Erythroblast (primary cell): ENCODE measurements around the gene BTNL8.

Experiments
- DNase-seq, 2 experiments: peaks; one replicate each; lab custom pipeline; 2025; lab: John Stamatoyannopoulos, UW
- GATA1 ChIP-seq: IDR thresholded peaks from 2 replicates; pipeline ENCODE4 v1.6.1; 2011; ENCODE audit warnings: low read depth, mild to moderate bottlenecking, control low read depth, low read length, moderate library complexity
- POLR2A ChIP-seq: IDR thresholded peaks from 2 replicates; pipeline ENCODE4 v1.6.1; 2011; ENCODE audit warnings: mild to moderate bottlenecking, low read length

BTNL8 gene

DNA sequence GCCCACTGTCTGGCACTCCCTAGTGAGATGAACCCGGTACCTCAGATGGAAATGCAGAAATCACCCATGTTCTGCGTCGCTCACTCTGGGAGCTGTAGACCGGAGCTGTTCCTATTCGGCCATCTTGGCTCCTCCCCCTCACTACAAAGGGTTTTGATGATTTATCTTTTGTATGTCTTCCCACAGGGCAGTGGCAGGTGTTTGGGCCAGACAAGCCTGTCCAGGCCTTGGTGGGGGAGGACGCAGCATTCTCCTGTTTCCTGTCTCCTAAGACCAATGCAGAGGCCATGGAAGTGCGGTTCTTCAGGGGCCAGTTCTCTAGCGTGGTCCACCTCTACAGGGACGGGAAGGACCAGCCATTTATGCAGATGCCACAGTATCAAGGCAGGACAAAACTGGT, 9.4 kb downstream of the BTNL8 start:
- no peak for TF ChIP-seq GATA1
- no peak for TF ChIP-seq POLR2A
- no peak for DNase-seq

DNA sequence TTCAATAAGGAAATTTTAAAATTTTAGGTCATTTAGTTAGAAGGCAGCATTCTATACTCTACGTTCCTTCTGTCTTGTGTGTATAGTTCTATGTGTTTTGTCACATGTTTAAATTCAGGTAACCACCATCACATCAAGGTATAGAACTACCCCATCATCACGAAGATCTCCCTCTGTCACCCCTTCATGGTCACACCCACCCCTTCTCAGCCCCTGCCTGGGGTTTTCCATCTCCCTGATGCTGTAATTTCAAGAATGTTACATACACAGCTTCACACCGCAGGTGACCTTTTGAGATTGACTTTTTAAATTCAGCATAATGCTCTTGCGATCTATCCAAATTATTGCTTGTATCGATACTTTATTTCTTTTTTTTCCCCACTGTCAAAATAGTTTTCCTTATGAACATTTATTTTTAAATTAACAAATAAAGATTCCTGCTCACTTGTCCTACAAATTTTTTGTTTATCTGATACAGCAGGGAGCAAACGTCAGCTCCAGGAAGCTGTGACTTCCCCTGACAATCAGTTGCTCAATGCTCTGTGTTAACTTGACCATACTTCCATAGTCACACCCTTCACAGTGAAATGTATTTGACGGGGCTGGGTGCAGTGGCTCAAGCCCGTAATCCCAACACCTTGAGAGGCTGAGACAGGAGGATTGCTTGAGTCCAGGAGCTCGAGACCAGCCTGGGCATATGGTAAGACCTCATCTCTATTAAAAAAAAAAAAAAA, 10.2 kb downstream of the BTNL8 start:
- TF ChIP-seq GATA1: no peak
- TF ChIP-seq POLR2A: no peak
- DNase-seq: no peak

DNA sequence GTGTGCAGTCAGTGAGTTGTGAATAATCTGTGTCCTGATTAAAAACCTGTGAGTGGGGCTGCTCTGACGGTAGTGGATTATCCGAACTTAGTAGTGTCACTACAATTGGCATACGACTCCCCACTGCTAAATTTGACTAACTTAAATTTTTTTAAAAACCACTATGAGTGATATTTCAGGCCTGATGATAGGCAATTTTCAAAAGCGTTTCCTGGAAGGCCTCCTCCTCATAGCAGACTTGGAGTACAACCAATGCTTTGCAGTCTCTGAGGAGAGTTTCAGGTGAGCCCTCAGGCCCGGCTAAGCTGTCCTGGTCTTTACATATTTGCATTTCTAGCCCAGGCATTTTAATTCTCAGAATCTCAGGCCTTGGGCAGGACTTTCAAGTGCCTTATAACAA, 10.8 kb downstream of the BTNL8 start:
- DNase-seq: no peak
- TF ChIP-seq GATA1 (no peak), POLR2A (no peak)

DNA sequence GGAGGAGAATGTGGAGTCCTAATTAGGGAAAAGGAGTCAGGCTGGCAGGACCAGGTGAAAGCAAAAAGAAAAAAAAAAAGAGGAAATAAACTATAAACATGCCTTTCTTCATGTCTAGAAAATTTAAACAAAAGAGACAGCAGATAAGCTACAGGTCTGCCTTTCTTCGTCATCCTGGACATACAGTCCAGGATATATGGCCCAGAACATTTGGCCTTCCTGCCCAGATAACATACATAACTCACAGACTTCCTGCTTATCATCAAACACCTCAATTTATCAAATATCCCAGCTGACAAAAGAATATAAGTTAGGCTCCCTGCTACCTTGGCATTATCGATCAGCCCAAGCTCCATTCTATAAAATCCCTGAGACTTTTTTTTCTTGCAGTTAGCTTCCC, 11.2 kb downstream of the BTNL8 start:
- TF ChIP-seq POLR2A: no peak
- TF ChIP-seq GATA1: no peak
- no peak for DNase-seq

DNA sequence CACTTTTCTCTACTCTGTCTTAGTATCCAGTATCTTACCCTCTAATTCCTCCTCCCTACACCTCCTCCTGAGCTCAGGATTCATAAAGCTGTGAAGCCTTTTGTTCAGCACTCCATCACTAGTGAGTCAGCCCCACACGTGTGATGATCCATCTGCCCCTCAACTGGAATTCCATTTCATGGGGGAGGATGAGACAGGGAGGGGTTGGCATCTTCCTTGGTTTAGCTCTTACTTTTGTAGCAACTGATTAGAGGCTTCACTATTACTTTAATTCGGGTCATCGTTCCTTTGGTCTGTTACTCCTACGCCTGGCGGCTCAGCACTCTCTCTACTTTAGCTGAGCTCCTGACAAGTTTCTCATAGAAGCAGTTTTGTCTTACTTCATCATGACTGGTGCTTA, 11.8 kb downstream of the BTNL8 start:
- no peak for DNase-seq
- TF ChIP-seq POLR2A (no peak), GATA1 (no peak)

DNA sequence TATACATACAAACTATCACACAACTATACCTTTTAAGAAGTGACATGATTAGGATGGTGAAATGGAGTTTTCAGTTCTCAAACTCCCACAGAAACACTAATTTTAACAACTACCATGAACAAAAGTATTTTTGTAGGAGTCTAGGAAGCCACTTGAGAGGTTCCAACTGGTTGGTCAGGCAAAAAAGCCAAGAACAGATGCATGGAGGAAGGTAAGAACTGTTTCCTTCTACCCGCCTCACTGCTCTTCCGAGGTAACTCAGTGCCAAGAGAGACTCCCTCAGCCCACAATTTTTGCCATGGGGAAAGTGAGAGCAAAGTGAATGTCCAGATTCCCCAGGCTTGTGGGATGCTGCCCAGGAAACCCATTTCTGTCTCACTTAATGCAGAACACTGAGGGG, 15.7 kb downstream of the BTNL8 start:
- no peak for DNase-seq
- TF ChIP-seq GATA1: no peak
- TF ChIP-seq POLR2A: no peak

DNA sequence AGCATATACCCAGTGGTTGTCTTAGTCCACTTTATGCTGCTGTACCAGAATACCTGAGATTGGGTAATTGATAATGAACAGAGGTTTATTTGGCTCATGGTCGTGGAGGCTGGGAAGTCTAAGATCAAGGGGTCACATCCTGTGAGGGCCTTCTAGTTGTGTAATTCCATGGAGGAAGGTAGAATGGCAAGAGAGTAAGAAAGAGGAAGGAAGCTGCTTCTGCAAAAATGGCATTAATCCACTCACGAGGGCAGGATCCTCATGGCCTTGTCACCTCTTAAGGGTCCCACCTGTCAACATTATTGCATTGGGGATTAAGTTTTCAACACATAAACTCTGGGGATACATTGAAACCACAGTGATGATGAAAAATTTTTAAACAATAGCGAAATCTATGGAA, 17.0 kb downstream of the BTNL8 start:
- DNase-seq: no peak
- TF ChIP-seq GATA1 (no peak), POLR2A (no peak)

DNA sequence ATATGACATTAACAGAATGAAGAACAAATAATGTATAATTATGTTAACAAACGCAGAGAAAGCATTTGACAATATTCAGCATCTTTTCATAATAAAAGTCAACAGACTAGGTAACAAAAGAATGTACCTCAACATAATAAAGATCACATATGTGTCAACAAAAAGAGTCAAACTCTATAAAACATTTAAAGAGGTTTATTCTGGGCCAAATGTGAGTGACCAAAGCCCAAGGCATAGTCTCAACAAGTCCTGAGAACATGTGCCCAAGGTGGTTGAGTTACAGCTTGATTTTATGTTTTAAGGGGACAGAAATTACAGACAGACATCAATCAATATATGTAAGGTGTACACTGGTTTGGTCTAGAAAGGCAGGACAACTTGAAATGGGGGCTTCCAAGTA, 19.4 kb downstream of the BTNL8 start:
- no peak for DNase-seq
- TF ChIP-seq POLR2A (no peak), GATA1 (no peak)

DNA sequence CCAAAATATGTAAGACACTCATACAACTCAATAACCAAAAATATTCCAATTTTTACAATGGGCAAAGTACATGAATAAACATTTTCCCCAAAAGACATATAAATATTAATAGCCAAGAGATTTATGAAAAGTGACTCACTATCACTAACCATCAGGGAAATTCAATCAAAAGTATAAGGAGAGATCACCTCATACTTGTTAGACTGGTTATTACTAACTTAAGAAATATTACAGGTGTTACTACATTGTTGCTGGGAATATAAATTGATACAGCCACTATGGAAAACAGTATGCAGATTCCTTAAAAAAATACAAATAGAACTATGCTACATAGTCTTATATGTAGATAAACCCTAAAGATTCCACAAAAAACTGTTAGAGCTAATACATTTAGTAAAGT, 21.8 kb downstream of the BTNL8 start:
- TF ChIP-seq GATA1: no peak
- TF ChIP-seq POLR2A: no peak
- DNase-seq: no peak

DNA sequence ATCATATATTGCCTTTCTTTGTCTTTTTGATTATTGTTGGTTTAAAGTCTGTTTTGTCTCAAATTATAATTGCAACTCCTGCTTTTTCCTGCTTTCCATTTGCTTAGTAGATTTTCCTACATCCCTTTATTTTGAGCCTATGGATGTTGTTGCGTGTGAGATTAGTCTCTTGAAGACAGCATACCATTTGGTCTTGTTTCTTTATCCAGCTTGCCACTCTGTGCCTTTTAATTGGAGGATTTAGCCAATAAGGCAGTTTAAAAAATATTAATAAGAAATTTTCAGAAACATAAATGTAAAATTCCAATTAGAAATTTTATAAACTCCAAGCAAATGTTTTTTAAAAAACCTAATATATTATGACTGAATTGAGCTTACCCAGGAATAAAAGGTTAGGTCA, 24.0 kb downstream of the BTNL8 start:
- no peak for DNase-seq
- TF ChIP-seq POLR2A: no peak
- TF ChIP-seq GATA1: no peak

DNA sequence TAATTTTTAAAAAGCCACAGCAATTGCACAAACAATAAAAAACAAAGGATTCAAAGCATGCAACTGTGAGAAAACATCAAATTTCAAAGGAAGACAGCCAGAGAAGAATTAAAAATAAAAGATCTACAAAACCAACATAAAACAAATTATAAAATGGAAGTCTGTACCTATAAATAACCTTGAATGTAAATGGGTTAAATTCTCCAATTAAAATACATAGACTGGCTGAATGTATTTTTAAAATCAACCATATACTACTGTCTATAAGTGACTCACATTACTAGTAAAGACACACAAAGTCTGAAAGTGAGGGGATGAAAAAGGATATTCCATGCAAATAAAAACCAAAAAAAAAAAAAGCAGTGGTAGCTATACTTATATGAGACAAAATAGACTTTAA, 33.7 kb downstream of the BTNL8 start:
- DNase-seq: no peak
- no peak for TF ChIP-seq POLR2A
- TF ChIP-seq GATA1: no peak

DNA sequence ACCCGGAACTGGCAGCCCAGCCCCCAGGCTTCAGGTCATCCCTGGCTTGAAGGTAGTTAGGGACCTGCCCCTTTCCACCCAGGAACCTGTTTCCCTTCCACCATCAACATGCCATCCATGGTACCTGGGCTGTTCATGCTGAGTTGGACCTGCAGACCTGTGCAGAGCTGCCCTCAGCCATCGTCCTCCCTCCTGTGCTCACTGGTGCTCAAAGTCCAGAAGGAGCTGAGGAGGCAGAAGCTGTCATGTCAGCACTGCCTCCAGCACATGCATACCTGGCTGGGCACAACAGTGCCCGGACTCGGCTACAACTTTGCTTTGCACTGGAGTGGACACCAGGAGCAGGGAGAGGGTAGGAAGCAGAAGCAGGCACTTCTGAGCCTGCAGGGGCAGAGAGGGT, 36.2 kb downstream of the BTNL8 start:
- DNase-seq: no peak
- TF ChIP-seq GATA1 (no peak), POLR2A (no peak)

DNA sequence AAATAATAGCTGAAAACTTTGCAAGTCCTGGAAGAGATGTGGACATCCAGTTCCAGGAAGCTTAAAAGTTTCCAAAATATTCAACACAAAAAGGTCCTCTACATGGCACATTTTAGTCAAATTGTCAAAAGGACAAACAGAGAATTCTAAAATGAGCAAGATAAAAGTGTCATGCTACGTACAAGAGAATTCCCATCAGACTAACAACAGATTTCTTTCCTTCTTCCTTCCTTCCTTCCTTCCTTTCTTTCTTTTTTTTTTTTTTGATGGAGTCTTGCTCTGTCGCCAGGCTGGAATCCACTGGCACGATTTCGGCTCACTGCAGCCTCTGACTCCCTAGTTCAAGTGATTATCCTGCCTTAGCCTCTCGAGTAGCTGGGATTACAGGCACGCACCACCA, 39.3 kb downstream of the BTNL8 start:
- no peak for TF ChIP-seq GATA1
- no peak for TF ChIP-seq POLR2A
- DNase-seq: no peak

DNA sequence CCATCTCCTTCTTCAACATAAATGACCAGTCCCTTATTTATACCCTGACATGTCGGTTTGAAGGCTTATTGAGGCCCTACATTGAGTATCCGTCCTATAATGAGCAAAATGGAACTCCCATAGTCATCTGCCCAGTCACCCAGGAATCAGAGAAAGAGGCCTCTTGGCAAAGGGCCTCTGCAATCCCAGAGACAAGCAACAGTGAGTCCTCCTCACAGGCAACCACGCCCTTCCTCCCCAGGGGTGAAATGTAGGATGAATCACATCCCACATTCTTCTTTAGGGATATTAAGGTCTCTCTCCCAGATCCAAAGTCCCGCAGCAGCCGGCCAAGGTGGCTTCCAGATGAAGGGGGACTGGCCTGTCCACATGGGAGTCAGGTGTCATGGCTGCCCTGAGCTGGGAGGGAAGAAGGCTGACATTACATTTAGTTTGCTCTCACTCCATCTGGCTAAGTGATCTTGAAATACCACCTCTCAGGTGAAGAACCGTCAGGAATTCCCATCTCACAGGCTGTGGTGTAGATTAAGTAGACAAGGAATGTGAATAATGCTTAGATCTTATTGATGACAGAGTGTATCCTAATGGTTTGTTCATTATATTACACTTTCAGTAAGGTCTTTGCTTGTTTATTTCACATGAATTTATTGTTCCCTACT, 51.5 kb downstream of the BTNL8 start:
- no peak for DNase-seq
- TF ChIP-seq GATA1 (no peak), POLR2A (no peak)

DNA sequence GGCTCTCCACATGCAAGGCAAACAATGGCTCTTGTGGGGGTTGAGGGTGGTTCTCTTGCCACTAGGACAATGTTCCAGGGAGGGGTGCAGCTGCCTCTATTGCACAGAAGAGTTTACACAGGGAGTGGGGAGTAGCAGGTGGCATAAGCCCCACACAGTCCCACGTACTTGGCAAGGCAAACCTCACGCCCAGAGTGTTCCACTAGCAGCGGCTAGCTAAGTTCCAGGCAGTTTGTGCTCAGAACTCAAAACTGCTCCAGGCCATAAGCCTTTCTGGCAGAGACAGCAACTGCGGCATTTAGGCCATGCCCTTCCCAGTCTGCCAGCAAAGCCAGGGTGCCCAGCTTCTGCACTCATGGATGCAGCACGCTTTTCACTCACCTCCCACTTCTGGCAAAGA, 60.7 kb downstream of the BTNL8 start:
- no peak for DNase-seq
- no peak for TF ChIP-seq POLR2A
- TF ChIP-seq GATA1: no peak
